Stimulated activated CD4-positive, alpha-beta T cell treated with anti-CD3 and anti-CD28 coated beads, Interleukin-1b, Interleukin-23, amount 100 ng/mL, for 48 hours (primary cell): Measurements from ENCODE around the gene CACNA1B.
A peak's percentile ranks its signal among the peaks of the same experiment; 100 is the strongest.

Experiments
- DNase-seq: peaks from one replicate; pipeline ENCODE4 v3.0.0-alpha.2; 2020

The CACNA1B gene

GRCh38 chr9:138020120-138020794, 142.7 kb downstream of the CACNA1B start:
- DNase-seq = no peak

- no peak for DNase-seq
These were observed 143.2 kb downstream of the CACNA1B start for GRCh38 chr9:138020795-138021182.

- DNase-seq = no peak
These were observed 143.9 kb downstream of the CACNA1B start for GRCh38 chr9:138021251-138022056.

- DNase-seq = peak; percentile 35
These were observed 144.6 kb downstream of the CACNA1B start for GRCh38 chr9:138022121-138022741.

GRCh38 chr9:138022756-138023393, 145.3 kb downstream of the CACNA1B start:
- no peak for DNase-seq

- no peak for DNase-seq
These were observed 146.0 kb downstream of the CACNA1B start for GRCh38 chr9:138023394-138024124.

- DNase-seq = no peak
These were observed 146.5 kb downstream of the CACNA1B start for GRCh38 chr9:138024131-138024530.

- DNase-seq = no peak
These were observed 147.3 kb downstream of the CACNA1B start for GRCh38 chr9:138024831-138025291.

- DNase-seq = no peak
These were observed 147.8 kb downstream of the CACNA1B start for GRCh38 chr9:138025417-138025816.

GRCh38 chr9:138025908-138026307, 148.3 kb downstream of the CACNA1B start:
- no peak for DNase-seq

GRCh38 chr9:138028596-138028995, 151.0 kb downstream of the CACNA1B start:
- no peak for DNase-seq

- no peak for DNase-seq
These were observed 153.6 kb downstream of the CACNA1B start for GRCh38 chr9:138031186-138031585.

- no peak for DNase-seq
These were observed 156.4 kb downstream of the CACNA1B start for GRCh38 chr9:138033950-138034349.

GRCh38 chr9:138037140-138037539, 159.6 kb downstream of the CACNA1B start:
- DNase-seq = no peak

GRCh38 chr9:138038244-138038671, 160.7 kb downstream of the CACNA1B start:
- no peak for DNase-seq

GRCh38 chr9:138040446-138041430, 163.2 kb downstream of the CACNA1B start:
- no peak for DNase-seq

- no peak for DNase-seq
These were observed 164.6 kb downstream of the CACNA1B start for GRCh38 chr9:138042146-138042545.

GRCh38 chr9:138042640-138043039, 165.1 kb downstream of the CACNA1B start:
- DNase-seq = no peak

GRCh38 chr9:138043061-138043410, 165.5 kb downstream of the CACNA1B start:
- no peak for DNase-seq

GRCh38 chr9:138043411-138044345, 166.1 kb downstream of the CACNA1B start:
- DNase-seq = no peak
